ENCODE data around the gene MIER1.

The MIER1 gene

GRCh38 chr1:66927528-66927927 lies 2.7 kb downstream of the MIER1 start:
- H3K27me3 ChIP-seq (ENCODE audit: insufficient read depth, low read length, poor library complexity, severe bottlenecking) = no peaks in the 10 kb centered on the region
- peak overlapping the region; percentile 95 for H3K4me2 ChIP-seq (ENCODE audit: low read depth, low read length, poor library complexity, severe bottlenecking)
- peaks cover 19% of the 10 kb centered on the region; the same call in 1 of the 2 replicates for H3F3A ChIP-seq (ENCODE audit: low read depth)
- peaks cover 67% of the 10 kb centered on the region for H3K4me1 ChIP-seq (ENCODE audit: insufficient read depth, low read length, poor library complexity, severe bottlenecking)
- peak overlapping the region; percentile 79 for H3K9ac ChIP-seq (ENCODE audit: low read depth, low read length, poor library complexity, severe bottlenecking)
- H3K79me2 ChIP-seq (ENCODE audit: insufficient read depth, low read length) = peaks cover 82% of the 10 kb centered on the region
- H4K20me1 ChIP-seq (ENCODE audit: insufficient read depth, low read length, poor library complexity, severe bottlenecking) = peaks cover 56% of the 10 kb centered on the region
- TF ChIP-seq EZH2phosphoT487 (IDR thresholded peaks at IDR 0.05; ENCODE audit: borderline replicate concordance) = no peak
- TF ChIP-seq CTCF (conservative IDR thresholded peaks at IDR 0.05; ENCODE audit: low read length) = no peak
- H3K9me3 ChIP-seq (ENCODE audit: insufficient read depth, low read depth, low read length) = no peaks in the 10 kb centered on the region
- no peak overlapping the region for H2AFZ ChIP-seq (ENCODE audit: low read length)
- no peaks in the 10 kb centered on the region for H3K36me3 ChIP-seq (ENCODE audit: insufficient read depth, low read length)
- H3K4me3 ChIP-seq (ENCODE audit: low read length, poor library complexity, severe bottlenecking) = peak overlapping the region; percentile 94
- no peaks in the 10 kb centered on the region for H3K9me2 ChIP-seq (replicated peaks; ENCODE audit: low read depth, low read length)

- Histone ChIP-seq H3K9me3 (ENCODE audit: insufficient read depth, low read depth, low read length) (no peaks in the 10 kb centered on the region), H3K4me1 (ENCODE audit: insufficient read depth, low read length, poor library complexity, severe bottlenecking) (peaks cover 70% of the 10 kb centered on the region), H3K36me3 (ENCODE audit: insufficient read depth, low read length) (no peaks in the 10 kb centered on the region), H3F3A (ENCODE audit: low read depth) (peaks cover 19% of the 10 kb centered on the region; the same call in 1 of the 2 replicates), H3K9me2 (replicated peaks; ENCODE audit: low read depth, low read length) (no peaks in the 10 kb centered on the region), H4K20me1 (ENCODE audit: insufficient read depth, low read length, poor library complexity, severe bottlenecking) (peaks cover 73% of the 10 kb centered on the region), H3K27me3 (ENCODE audit: insufficient read depth, low read length, poor library complexity, severe bottlenecking) (no peaks in the 10 kb centered on the region), H3K4me3 (ENCODE audit: low read length, poor library complexity, severe bottlenecking) (peak overlapping the region; percentile 94), H3K79me2 (ENCODE audit: insufficient read depth, low read length) (peaks cover 85% of the 10 kb centered on the region), H3K4me2 (ENCODE audit: low read depth, low read length, poor library complexity, severe bottlenecking) (peak overlapping the region; percentile 95), H3K9ac (ENCODE audit: low read depth, low read length, poor library complexity, severe bottlenecking) (no peak overlapping the region), H2AFZ (ENCODE audit: low read length) (no peak overlapping the region)
- TF ChIP-seq CTCF (conservative IDR thresholded peaks at IDR 0.05; ENCODE audit: low read length) (no peak), EZH2phosphoT487 (IDR thresholded peaks at IDR 0.05; ENCODE audit: borderline replicate concordance) (no peak)
These were observed 4.4 kb downstream of the MIER1 start for GRCh38 chr1:66929146-66929688.

GRCh38 chr1:66929691-66929998 lies 4.9 kb downstream of the MIER1 start:
- peaks cover 74% of the 10 kb centered on the region for H3K4me1 ChIP-seq (ENCODE audit: insufficient read depth, low read length, poor library complexity, severe bottlenecking)
- TF ChIP-seq EZH2phosphoT487 (IDR thresholded peaks at IDR 0.05; ENCODE audit: borderline replicate concordance) (no peak), CTCF (conservative IDR thresholded peaks at IDR 0.05; ENCODE audit: low read length) (no peak)
- H3K9ac ChIP-seq (ENCODE audit: low read depth, low read length, poor library complexity, severe bottlenecking) = no peak overlapping the region

More at GRCh38 chr1:66929691-66929998, 4.9 kb downstream of the MIER1 start:
- Histone ChIP-seq H3K9me2 (replicated peaks; ENCODE audit: low read depth, low read length) (no peaks in the 10 kb centered on the region), H3K4me2 (ENCODE audit: low read depth, low read length, poor library complexity, severe bottlenecking) (peak overlapping the region; percentile 95), H4K20me1 (ENCODE audit: insufficient read depth, low read length, poor library complexity, severe bottlenecking) (peaks cover 77% of the 10 kb centered on the region), H3F3A (ENCODE audit: low read depth) (peaks cover 19% of the 10 kb centered on the region; the same call in 1 of the 2 replicates), H3K79me2 (ENCODE audit: insufficient read depth, low read length) (peaks cover 86% of the 10 kb centered on the region), H3K9me3 (ENCODE audit: insufficient read depth, low read depth, low read length) (no peaks in the 10 kb centered on the region), H2AFZ (ENCODE audit: low read length) (no peak overlapping the region), H3K27me3 (ENCODE audit: insufficient read depth, low read length, poor library complexity, severe bottlenecking) (no peaks in the 10 kb centered on the region), H3K36me3 (ENCODE audit: insufficient read depth, low read length) (no peaks in the 10 kb centered on the region), H3K4me3 (ENCODE audit: low read length, poor library complexity, severe bottlenecking) (peak overlapping the region; percentile 94)
